PC-9 (cell line): Measurements from ENCODE around the gene KCNH1. TPM values are rescaled to one million over a fixed set of nuclear protein-coding genes. Genes with fewer than 3 reads are reported as not detected.

Experiments
- BruUV-seq: library from RNA; stranded (reverse); fragments of 400-500 nt; replicated peaks from 2 replicates; lab custom pipeline; 2021; lab: Mats Ljungman, UMichigan
- CTCF ChIA-PET: fragments of 300-600 bp; sonication (Branson Sonifier 250); formaldehyde crosslinking; loops from one replicate; lab custom pipeline; 2022; ENCODE audit warnings: antibody characterized with exemption; lab: Charles Lee
- POLR2A ChIA-PET: fragments of 300-600 bp; sonication (Branson Sonifier 250); formaldehyde crosslinking; loops from one replicate; lab custom pipeline; 2022; ENCODE audit warnings: antibody characterized with exemption; ENCODE audit not compliant: unreplicated experiment; lab: Charles Lee
- DNase-seq, 2 experiments: peaks; one replicate each; pipeline versions ENCODE4 v3.0.0 to v3.0.0-alpha.2; 2015 to 2022; ENCODE audit warnings: mixed read lengths in 1 of 2
- H2AFZ ChIP-seq: fragments of 200-600 bp; sonication (generic); 2 replicates; pipeline ENCODE4 v1.8.1; 2017; ENCODE audit warnings: antibody characterized with exemption
- H3F3A ChIP-seq: fragments of 200-600 bp; sonication (generic); 2 replicates; pipeline ENCODE4 v1.8.1; 2017; ENCODE audit warnings: antibody characterized with exemption, mild to moderate bottlenecking, low read depth; ENCODE audit not compliant: insufficient read depth
- H3K27ac ChIP-seq: fragments of 200-600 bp; sonication (generic); 2 replicates; pipeline ENCODE4 v1.6.1; 2016; ENCODE audit warnings: mixed run types
- H3K27me3 ChIP-seq: fragments of 200-600 bp; sonication (generic); 2 replicates; pipeline ENCODE4 v1.6.1; 2016; ENCODE audit warnings: low read depth, mixed run types; ENCODE audit not compliant: insufficient read depth
- H3K36me3 ChIP-seq: fragments of 200-600 bp; sonication (generic); 2 replicates; pipeline ENCODE4 v1.6.1; 2016; ENCODE audit warnings: low read depth, mixed run types
- H3K4me1 ChIP-seq: fragments of 200-600 bp; sonication (generic); replicated peaks from 2 replicates; pipeline ENCODE4 v1.6.1; 2016; ENCODE audit warnings: mixed run types; ENCODE audit not compliant: insufficient read depth
- H3K4me2 ChIP-seq: fragments of 200-600 bp; sonication (generic); 2 replicates; pipeline ENCODE4 v1.6.1; 2017; ENCODE audit warnings: mixed run types
- H3K4me3 ChIP-seq: fragments of 200-600 bp; sonication (generic); 2 replicates; pipeline ENCODE4 v1.6.1; 2016; ENCODE audit warnings: mixed run types
- H3K79me2 ChIP-seq: fragments of 200-600 bp; sonication (generic); 2 replicates; pipeline ENCODE4 v1.6.1; 2017; ENCODE audit warnings: low read depth, mixed run types
- H3K9me2 ChIP-seq: fragments of 200-600 bp; sonication (generic); 2 replicates; pipeline ENCODE4 v1.8.1; 2017; ENCODE audit warnings: mild to moderate bottlenecking; ENCODE audit not compliant: insufficient read depth
- H3K9me3 ChIP-seq: fragments of 200-600 bp; sonication (generic); 2 replicates; pipeline ENCODE4 v1.8.1; 2016; ENCODE audit warnings: low read depth; ENCODE audit not compliant: insufficient read depth
- H4K20me1 ChIP-seq: fragments of 200-600 bp; sonication (generic); 2 replicates; pipeline ENCODE4 v1.8.1; 2017; ENCODE audit not compliant: insufficient read depth
- CTCF ChIP-seq: fragments of 200-600 bp; sonication (generic); conservative IDR thresholded peaks from 2 replicates; pipeline ENCODE4 v1.6.1; 2017; ENCODE audit warnings: mixed run types, antibody characterized with exemption, mild to moderate bottlenecking, moderate library complexity
- EZH2 ChIP-seq: fragments of 200-600 bp; sonication (generic); IDR thresholded peaks from 2 replicates; pipeline ENCODE4 v1.8.0; 2017; ENCODE audit warnings: antibody characterized with exemption, low read depth
- intact Hi-C: fragments of 100-400 bp; cut with micrococcal nuclease; formaldehyde crosslinking; loops from one replicate; pipeline ENCODE4 v1.10.0; 2022; ENCODE audit not compliant: unreplicated experiment
- total RNA-seq: library from RNA; stranded (reverse); gene quantifications from 2 replicates; pipeline ENCODE4 v1.2.3, GENCODE V29; 2021

KCNH1 gene
- total RNA-seq, 1 experiment from 2014 or later = not detected

DNA sequence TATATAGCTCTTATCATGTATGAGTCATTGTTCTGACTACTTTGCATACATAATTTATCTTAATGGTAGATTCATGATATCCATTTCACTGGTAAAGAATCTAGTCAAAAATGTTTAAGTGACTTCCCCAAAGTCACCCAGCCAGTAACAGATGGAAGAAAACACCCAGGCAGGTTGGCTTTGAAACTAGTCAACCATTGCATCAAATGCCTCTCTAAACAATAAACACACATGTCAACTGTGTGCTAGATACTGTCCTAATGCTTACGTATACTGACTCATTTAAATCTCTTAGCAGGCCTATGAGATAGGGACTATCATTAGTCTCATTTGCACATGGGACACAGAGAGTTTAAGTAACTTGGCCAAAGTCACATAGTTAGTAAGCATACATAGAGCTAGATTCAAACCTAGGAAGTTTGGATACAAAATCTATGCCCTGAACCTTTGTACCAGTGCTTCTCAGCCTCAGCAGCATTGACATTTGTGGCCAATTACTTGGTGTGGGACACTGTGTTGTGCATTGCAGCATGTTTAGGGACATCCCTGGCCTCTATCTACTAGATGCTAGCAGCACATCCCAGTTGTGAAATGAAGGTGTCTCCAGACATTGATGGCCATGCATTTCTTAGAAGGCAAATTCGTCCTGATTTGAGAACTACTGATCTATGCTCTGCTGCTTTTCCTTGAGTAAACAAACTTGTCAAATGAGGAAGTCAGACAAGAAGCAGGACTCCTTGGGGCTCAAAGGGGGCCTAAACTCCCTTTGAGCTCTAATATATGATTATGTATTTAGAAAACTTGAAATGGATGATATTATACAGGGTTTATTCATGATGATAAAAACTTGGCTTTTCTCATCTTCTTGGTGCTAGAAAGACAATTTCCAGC, 316.3 kb downstream of the KCNH1 start:
- no peaks in the 10 kb centered on the region for H3K4me1 ChIP-seq
- 0 out of 2 replicates have a peak, but pooled peaks cover 4% of the 10 kb centered on the region for H3K27me3 ChIP-seq
- H3K4me3 ChIP-seq = no peak overlapping the region
- no TSS peak for BruUV-seq
- no peaks in the 10 kb centered on the region for H3K79me2 ChIP-seq
- H3K9me3 ChIP-seq = no peaks in the 10 kb centered on the region
- no peak overlapping the region for H2AFZ ChIP-seq
- TF ChIP-seq CTCF = no peak
- TF ChIP-seq EZH2 = no peak
- no peak overlapping the region for H3K27ac ChIP-seq
- H3K4me2 ChIP-seq = no peak overlapping the region
- DNase-seq = no peak
- intact Hi-C loops = no loop called here
- no peaks in the 10 kb centered on the region for H3K36me3 ChIP-seq
- no peaks in the 10 kb centered on the region for H4K20me1 ChIP-seq
- H3F3A ChIP-seq = no peaks in the 10 kb centered on the region
- CTCF ChIA-PET = no interaction called here
- no peaks in the 10 kb centered on the region; the same call in 1 of the 2 replicates for H3K9me2 ChIP-seq
- POLR2A ChIA-PET = no interaction called here

DNA sequence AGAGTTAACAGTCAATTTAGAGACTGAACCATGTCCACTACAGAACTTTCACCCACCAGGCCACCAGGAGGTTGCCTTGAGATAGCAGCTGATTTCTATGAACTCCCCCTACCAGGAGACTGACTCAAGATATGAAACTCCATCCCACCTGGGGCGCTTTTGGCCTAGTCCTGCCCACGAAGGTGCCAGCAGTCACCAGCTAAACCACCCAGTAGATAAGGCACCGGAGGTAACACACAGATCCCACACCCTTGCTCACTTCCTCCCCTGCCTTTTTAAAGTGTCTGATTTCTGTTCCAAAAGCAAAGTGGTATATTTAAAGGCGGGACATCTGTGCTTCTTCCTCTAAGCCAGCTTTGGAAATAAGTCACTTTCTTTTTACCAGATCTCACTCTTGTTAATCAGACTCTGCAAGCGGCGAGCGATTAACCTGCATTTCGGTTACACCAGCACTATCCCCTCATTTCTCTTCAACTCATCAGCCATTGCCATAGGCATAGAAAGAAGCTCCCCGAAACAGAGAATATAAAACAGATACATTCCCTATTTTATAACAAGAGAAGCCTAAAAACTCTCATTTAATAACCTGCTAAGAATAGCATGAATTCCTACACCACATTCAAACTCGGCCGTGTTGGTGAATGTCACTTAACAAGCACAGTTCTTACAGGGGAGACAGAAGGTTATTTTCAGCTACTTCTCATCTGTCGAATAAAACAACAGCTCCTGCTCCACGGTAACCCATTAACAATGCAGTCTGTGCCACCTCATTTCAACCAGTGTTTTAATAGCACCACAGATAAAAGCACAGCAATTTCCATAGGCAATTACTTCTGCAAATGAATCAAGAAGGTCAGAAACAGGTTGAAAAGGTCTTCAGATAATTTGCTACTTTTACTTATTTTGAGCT, 318.1 kb downstream of the KCNH1 start:
- H3K79me2 ChIP-seq = no peaks in the 10 kb centered on the region
- no peaks in the 10 kb centered on the region for H3K4me1 ChIP-seq
- no peaks in the 10 kb centered on the region for H3K9me3 ChIP-seq
- ChIA-PET CTCF (no interaction called here), POLR2A (no interaction called here)
- no peak overlapping the region for H3K27ac ChIP-seq
- H3K9me2 ChIP-seq = no peaks in the 10 kb centered on the region; the same call in 1 of the 2 replicates
- no peaks in the 10 kb centered on the region for H3F3A ChIP-seq
- H3K4me3 ChIP-seq = no peak overlapping the region
- H2AFZ ChIP-seq = no peak overlapping the region
- no peaks in the 10 kb centered on the region for H4K20me1 ChIP-seq
- no peak for TF ChIP-seq EZH2
- no peak for TF ChIP-seq CTCF
- DNase-seq = no peak
- intact Hi-C loops = no loop called here
- H3K36me3 ChIP-seq = no peaks in the 10 kb centered on the region
- BruUV-seq = no TSS peak
- 0 out of 2 replicates have a peak, but pooled peaks cover 4% of the 10 kb centered on the region for H3K27me3 ChIP-seq
- H3K4me2 ChIP-seq = no peak overlapping the region

GRCh38 chr1:210814382-210815123, 319.4 kb downstream of the KCNH1 start:
- Histone ChIP-seq H2AFZ (no peak overlapping the region), H3K9me2 (no peaks in the 10 kb centered on the region; the same call in 1 of the 2 replicates), H3K36me3 (no peaks in the 10 kb centered on the region), H3K27me3 (no peaks in the 10 kb centered on the region), H3K4me2 (no peak overlapping the region), H3K9me3 (no peaks in the 10 kb centered on the region), H3K79me2 (no peaks in the 10 kb centered on the region), H3K27ac (no peak overlapping the region), H3F3A (no peaks in the 10 kb centered on the region), H3K4me1 (no peaks in the 10 kb centered on the region), H3K4me3 (no peak overlapping the region), H4K20me1 (no peaks in the 10 kb centered on the region)
- CTCF ChIA-PET = no interaction called here
- intact Hi-C loops = no loop called here
- POLR2A ChIA-PET = no interaction called here
- no peak for DNase-seq
- TF ChIP-seq EZH2 (no peak), CTCF (no peak)
- no TSS peak for BruUV-seq
